ENCODE data around the gene GEMIN5. TPM values are rescaled to one million over a fixed set of nuclear protein-coding genes. Genes with fewer than 3 reads are reported as not detected.

The GEMIN5 gene
- total and polyA plus RNA-seq, 2 of the 4 experiments (the other 2 are of a cell fraction): 9.0 to 31.5 TPM

GRCh38 chr5:154956712-154957111, 18.7 kb upstream of the GEMIN5 start:
- H3K56ac ChIP-seq (ENCODE audit: extremely low read depth, insufficient read depth, low read length): no peak overlapping the region
- H4K5ac ChIP-seq (ENCODE audit: low read depth, low read length): no peak overlapping the region
- H4K91ac ChIP-seq (ENCODE audit: insufficient read depth, low read depth, low read length): no peak overlapping the region
- no peaks in the 10 kb centered on the region for H3K4me1 ChIP-seq (ENCODE audit: control insufficient read depth, insufficient read depth, low read length)
- POLR2A ChIA-PET (ENCODE audit: unreplicated experiment): no interaction called here
- no peak overlapping the region for H2BK15ac ChIP-seq (ENCODE audit: low read depth, low read length)
- TF ChIP-seq RAD21 (IDR thresholded peaks at IDR 0.05; ENCODE audit: low read length) (no peak), MXI1 (IDR thresholded peaks at IDR 0.05; ENCODE audit: borderline replicate concordance, low read depth, low read length) (no peak), POLR2A (IDR thresholded peaks at IDR 0.05; ENCODE audit: low read depth, low read length) (no peak), NFE2L2 (IDR thresholded peaks at IDR 0.05; ENCODE audit: low read depth, low read length) (no peak), CHD1 (IDR thresholded peaks at IDR 0.05; ENCODE audit: low read depth, low read length) (no peak), RCOR1 (IDR thresholded peaks at IDR 0.05; ENCODE audit: insufficient replicate concordance, low read length) (no peak), CTCF (conservative IDR thresholded peaks at IDR 0.05; ENCODE audit: low read depth, low read length) (no peak), FOS (IDR thresholded peaks at IDR 0.05; ENCODE audit: low read depth, low read length) (no peak), MAFK (IDR thresholded peaks at IDR 0.05; ENCODE audit: low read depth, low read length) (no peak), CEBPB (IDR thresholded peaks at IDR 0.05; ENCODE audit: low read depth, low read length) (no peak), ELK1 (IDR thresholded peaks at IDR 0.05; ENCODE audit: borderline replicate concordance, low read depth, low read length) (no peak), SMC3 (IDR thresholded peaks at IDR 0.05; ENCODE audit: low read depth, low read length) (no peak), RFX5 (IDR thresholded peaks at IDR 0.05; ENCODE audit: low read depth, low read length) (no peak), MAZ (IDR thresholded peaks at IDR 0.05; ENCODE audit: borderline replicate concordance, low read depth, low read length) (no peak), BHLHE40 (IDR thresholded peaks at IDR 0.05; ENCODE audit: low read depth, low read length) (no peak)
- no peaks in the 10 kb centered on the region for H3K9me1 ChIP-seq (ENCODE audit: insufficient read depth, low read length)
- H3K18ac ChIP-seq (ENCODE audit: low read depth, low read length): no peak overlapping the region
- H4K20me1 ChIP-seq (ENCODE audit: insufficient read depth, low read length): no peaks in the 10 kb centered on the region
- no peak overlapping the region for H3K23ac ChIP-seq (ENCODE audit: low read depth, low read length)
- peaks cover 15% of the 10 kb centered on the region for H3K36me3 ChIP-seq (ENCODE audit: control insufficient read depth, insufficient read depth, low read length)
- no peak overlapping the region for H2BK120ac ChIP-seq (ENCODE audit: low read depth, low read length)
- H3K4me3 ChIP-seq (ENCODE audit: insufficient read depth, low read depth, low read length): no peak overlapping the region
- no peaks in the 10 kb centered on the region; a peak in 1 of 4 replicates for H3K79me1 ChIP-seq (ENCODE audit: low read depth in 1 of 2, low read length in 2 of 2)
- no peak overlapping the region for H4K8ac ChIP-seq (ENCODE audit: low read depth in 2 of 2, low read length in 2 of 2)
- H3K9me3 ChIP-seq (ENCODE audit: control insufficient read depth, insufficient read depth, low read length): no peaks in the 10 kb centered on the region
- in situ Hi-C loops (cut with MboI; ENCODE audit: low sequenced_read_pairs) (no loop called here), dilution Hi-C loops (cut with HindIII; ENCODE audit: low sequenced_read_pairs, unreplicated experiment) (no loop called here), intact Hi-C loops (cut with micrococcal nuclease) (no loop called here)
- H2BK20ac ChIP-seq (ENCODE audit: low read depth, low read length): no peak overlapping the region
- H2BK5ac ChIP-seq (ENCODE audit: low read depth, low read length, poor library complexity, severe bottlenecking): no peak overlapping the region
- no TSS peak for BruUV-seq (replicated peaks)
- DNase-seq: no peak
- H3K14ac ChIP-seq (replicated peaks; ENCODE audit: low read depth, low read length): no peak overlapping the region
- no peak overlapping the region for H2AFZ ChIP-seq (replicated peaks; ENCODE audit: low read length, poor library complexity)
- no peak for ATAC-seq (ENCODE audit: low read depth)
- H3K9ac ChIP-seq (ENCODE audit: low read depth, low read length): no peak overlapping the region
- H2AK5ac ChIP-seq (ENCODE audit: low read depth, low read length): no peak overlapping the region
- no peaks in the 10 kb centered on the region for H3K27me3 ChIP-seq (ENCODE audit: control insufficient read depth, insufficient read depth, low read length)
- no peak overlapping the region for H2AK9ac ChIP-seq (replicated peaks; ENCODE audit: low read depth, low read length, poor library complexity)
- H3K4me2 ChIP-seq (ENCODE audit: low read depth, low read length): no peak overlapping the region
- no peak overlapping the region for H3K27ac ChIP-seq (ENCODE audit: insufficient read depth, low read length)
- no peak overlapping the region for H3K4ac ChIP-seq (ENCODE audit: low read depth, low read length)
- CTCF ChIA-PET: no interaction called here

All from IMR-90 (cell line).